PFSK-1 (cell line): Measurements from ENCODE around the gene MUC2.

ENCODE experiments used
- REST ChIP-seq, 2 experiments: IDR thresholded peaks; 2 replicates each; pipeline versions ENCODE4 v1.6.1 to v1.8.0; 2011 to 2012; ENCODE audit warnings: low read depth in 2 of 2, low read length in 2 of 2, control low read depth in 1 of 2, inconsistent platforms in 1 of 2, mild to moderate bottlenecking in 1 of 2, moderate library complexity in 1 of 2; ENCODE audit not compliant: insufficient read depth in 1 of 2
- SIN3A ChIP-seq: IDR thresholded peaks from 2 replicates; pipeline ENCODE4 v1.6.1; 2012; ENCODE audit warnings: mild to moderate bottlenecking, low read length, moderate library complexity, borderline replicate concordance; ENCODE audit not compliant: insufficient read depth

GRCh38 chr11:1067812-1068496, 6.7 kb upstream of the MUC2 start:
- TF ChIP-seq SIN3A = no peak
- TF ChIP-seq REST (IDR thresholded peaks at IDR 0.05; ENCODE audit: insufficient read depth in 1 of 2, low read depth in 2 of 2, low read length in 2 of 2) = no peak
